Stimulated activated CD4-positive, alpha-beta T cell treated with anti-CD3 and anti-CD28 coated beads, TNF-alpha, amount 100 ng/mL, for 1 hour (primary cell): ENCODE data around the gene SPRR5.

Experiments
- DNase-seq, 3 donors: peaks; one replicate each; pipeline ENCODE4 v3.0.0-alpha.2; 2020; ENCODE audit warnings: low read depth in 3 of 3, low spot score in 1 of 3

SPRR5 gene

DNA sequence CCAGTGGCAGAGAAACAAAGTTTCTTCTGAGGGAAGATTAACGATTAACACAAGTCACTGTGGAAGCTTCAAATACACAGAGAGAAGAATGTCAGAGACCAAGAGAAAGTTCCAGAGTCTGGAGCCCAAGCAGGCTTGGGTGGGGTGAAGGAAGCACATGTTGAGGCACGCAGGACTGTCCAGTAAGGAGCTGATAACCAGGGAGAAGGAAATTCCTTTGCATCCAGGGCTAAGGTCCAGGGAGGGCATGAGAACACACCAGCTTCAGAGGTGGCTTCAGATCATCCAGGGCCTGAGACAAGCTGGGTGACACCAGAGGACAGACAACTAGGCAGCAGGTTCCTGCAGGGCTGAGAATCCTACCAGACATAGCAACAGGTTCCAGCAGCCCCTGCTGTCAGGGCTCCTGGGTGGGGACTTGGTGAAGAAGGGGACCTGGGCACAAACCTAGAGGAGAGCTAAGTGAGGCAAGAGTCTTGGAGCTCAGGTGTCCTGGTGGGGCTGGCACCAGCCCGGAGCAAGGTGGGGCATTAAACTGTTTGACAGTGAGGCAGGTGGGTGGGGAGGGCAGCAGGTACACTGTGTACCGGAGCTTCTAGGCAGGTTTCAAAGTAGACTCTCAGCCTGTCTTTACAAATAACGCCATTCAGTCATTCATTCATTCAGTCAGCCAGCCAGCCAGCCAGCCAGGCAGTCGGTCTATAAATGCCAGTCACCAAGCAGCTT is 34.3 kb downstream of the SPRR5 start:
- no peak for DNase-seq

DNA sequence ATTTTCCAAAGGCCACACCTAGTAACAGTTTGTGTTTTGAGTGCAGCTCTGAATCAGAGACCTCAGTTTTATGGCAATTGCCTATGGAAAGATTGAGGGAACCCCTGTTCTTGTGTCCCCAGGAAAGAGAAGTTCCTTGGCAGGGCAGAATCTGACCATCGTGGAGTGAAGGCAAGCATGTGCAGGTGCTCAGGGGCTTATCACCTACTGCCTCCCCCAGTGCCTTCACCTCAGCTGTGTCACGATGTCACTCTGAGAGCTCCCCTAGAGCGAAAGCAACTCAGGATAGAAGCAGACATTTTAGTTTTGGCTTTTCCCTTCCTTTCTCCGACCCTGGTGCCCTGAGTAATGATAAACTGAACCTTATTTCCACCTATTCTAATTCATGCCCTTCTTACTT is 35.1 kb downstream of the SPRR5 start:
- no peak for DNase-seq

DNA sequence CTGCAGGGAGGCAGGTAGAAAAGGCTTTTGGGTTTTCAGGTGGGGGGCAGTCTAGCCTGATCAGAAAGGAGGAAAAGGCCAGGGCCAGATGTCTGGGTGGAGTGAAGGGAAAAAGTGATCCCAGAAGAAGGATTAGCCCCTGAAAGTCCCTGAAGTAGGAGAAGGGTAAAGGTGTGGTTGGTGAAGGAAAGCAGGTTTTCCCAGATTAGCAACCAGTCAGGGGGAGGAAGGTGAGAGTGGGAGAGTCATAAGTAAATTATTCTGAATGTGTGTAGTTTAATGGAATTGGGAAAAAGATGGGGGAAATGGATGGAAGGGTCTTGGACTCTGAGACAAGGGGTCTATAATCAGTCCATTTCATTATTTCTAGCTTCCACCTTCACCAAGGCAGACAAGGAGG is 36.2 kb downstream of the SPRR5 start:
- no peak for DNase-seq

DNA sequence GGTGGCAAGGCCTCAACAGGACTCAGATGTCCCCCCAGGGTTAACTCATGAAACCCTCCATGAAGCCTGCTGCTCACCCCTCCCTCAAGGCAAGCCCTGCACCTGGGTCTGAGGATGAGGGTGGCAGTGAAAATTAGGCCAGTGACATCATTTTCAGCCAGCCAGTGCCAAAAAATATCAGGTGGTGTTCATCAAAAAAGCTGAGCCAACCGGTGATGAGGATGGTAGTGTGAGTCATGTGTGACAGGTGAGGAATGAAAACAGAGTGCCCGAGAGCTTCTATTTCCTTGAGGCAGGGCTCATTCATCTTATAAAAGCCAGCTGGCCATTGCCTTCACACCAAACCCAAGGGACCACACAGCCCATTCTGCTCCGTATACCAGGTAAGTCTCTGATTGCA is 36.7 kb downstream of the SPRR5 start, which contains the start of gene SPRR1A:
SPRR1A (plus strand) TSS at position 339 of the 400 bp plus-strand sequence. CDS start 1,150 bp downstream, outside the sequence.
- DNase-seq: no peak

DNA sequence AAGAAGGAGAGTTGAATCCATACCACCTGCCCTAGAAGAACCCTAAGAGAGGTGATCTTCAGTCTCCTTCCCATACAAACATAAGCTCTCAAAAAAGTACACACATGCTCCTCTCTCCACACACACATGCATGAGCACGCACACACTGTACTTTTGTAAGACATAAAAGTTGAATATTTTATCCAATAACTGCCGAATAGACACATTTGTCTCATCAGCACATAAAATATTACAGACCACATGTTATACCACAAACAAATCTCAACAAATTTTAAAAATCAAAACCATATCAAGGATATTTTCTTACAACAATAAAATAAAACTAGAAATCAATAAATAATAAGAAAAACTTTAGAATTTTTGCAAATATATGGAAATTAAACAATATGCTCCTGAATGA is 39.6 kb downstream of the SPRR5 start:
- no peak for DNase-seq

DNA sequence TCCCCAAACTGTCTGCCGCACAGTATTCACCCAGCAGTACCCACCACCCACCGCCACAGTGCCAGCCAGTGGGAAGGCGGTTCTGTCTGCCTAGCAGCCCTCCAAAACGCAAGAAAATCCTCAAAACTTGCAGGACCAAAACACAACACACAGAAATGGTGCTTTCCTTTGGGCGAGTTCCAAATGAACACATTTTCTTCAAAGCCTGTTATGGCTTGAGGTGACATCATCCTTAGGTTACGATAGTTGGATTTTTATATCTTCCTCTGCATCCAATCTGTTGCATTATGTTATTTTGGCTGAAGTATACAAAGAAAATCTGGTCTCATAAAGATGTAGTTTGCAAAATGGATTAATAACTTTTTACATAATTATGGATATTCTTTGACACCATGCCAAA is 46.2 kb downstream of the SPRR5 start:
- no peak for DNase-seq

DNA sequence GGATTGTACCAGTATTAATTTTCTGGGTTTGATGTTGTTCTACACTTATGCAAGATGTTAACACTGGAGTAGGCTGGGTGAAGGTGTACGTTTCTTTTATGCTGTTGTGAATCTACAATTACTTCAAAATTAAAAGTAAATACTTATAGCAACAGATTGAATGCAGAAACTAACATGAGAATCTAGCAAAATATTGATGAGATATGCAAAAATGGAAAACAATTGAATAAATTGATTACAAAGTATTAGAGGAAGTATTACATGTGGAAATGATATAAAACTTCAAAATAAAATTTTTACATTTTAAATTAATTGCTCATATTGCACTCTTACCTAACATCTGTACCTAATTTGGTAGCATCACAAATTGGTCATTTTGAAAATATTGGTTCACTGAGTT is 48.8 kb downstream of the SPRR5 start:
- DNase-seq: no peak

DNA sequence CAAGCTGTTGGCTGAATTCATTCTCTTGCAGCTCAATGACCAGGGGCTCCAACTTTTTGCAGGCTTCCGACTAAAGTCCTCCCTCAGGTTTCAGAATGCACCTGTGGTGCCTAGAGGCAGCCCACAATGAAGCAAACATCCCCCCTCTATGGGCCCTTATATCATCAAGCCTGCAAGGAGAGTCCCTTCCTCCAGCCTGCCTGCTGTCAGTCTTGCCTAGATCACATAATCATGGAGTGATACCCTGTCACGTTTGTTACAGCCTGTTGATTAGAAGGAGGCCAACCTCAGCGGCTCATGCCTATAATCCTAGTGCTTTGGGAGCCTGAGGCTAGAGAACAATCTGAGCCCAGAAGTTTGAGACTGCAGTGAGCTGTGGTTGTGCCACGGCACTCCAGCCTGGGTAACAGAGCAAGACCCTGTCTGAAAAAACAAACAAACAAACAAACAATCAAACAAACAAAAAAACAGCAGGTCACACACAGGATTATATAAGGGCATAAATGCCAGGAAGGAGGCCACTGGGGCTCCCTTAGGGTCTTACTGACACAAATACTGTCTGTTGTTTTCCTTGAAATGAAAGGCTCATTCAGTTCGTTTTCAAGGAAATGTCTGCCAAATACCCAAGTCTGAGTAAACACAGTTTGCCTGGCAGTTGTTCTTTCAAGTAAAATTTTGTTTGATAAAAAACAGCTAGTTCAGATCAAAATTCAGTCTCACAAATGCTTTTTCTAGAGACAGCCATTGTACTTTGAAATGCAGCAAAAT is 49.8 kb downstream of the SPRR5 start:
- no peak for DNase-seq

DNA sequence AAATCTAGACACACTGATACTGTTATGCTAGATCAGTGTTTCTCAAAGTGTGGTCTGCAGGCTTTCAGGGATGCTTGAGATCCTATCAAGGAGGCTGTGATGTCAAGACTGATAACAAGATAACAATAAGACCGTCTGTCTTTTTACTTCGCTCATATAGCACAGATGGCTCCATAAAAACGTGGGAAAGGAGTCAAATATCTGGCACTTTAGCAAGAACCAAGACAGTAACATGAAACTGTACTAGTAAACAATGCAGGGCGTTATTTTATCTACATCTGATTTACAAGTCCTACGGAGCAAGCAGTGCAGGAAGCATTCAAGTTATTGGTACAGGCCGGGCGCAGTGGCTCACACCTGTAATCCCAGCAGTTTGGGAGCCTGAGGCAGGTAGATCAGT is 50.9 kb downstream of the SPRR5 start:
- DNase-seq: no peak

DNA sequence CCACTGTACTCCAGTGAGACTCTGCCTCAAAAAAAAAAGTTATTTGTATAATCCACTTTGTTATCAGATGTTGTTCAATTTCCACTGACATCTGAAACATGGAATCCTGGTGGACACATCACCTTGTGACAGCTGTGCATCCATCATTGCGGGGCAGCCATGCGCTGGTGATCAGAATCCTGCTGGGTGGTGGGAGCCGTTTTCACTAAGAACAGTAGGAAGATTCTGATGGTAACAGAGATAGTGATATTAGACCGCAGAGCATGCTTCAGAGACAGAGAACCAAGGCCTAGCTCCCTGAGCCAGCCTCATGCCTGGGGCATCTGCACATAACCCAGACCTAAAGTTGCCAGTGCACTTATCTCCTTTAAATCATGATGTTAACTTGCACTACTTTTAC is 51.5 kb downstream of the SPRR5 start:
- DNase-seq: no peak
